HG03575 (cell line): Measurements from ENCODE around the gene DMD.

Experiments used
- ATAC-seq: cut with Tn5 transposase; IDR thresholded peaks from one replicate; pipeline ENCODE4 v1.9.1; 2021; ENCODE audit not compliant: unreplicated experiment, insufficient number of reproducible peaks, low FRiP score; ENCODE audit errors: extremely low read depth

DMD gene

DNA sequence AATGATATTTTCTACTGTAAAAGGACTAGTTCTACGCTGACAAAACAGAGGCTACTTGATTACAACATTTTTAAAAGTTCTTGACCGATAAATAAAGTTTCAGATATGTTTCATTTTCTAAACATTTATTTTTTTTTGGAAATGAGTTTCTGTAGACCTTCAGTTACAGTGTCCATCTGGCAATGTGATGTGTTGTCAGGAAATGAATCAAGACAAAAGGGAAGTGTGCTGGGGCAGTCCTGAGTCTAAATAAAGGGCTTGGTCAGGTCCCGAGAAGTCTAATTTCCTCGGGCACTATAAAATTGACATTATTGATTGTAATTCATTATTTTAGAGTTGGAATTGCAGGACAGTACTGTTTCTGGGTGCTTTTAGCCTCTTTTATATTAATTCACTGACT lies 2082.5 kb downstream of the DMD start:
- no peak for ATAC-seq

DNA sequence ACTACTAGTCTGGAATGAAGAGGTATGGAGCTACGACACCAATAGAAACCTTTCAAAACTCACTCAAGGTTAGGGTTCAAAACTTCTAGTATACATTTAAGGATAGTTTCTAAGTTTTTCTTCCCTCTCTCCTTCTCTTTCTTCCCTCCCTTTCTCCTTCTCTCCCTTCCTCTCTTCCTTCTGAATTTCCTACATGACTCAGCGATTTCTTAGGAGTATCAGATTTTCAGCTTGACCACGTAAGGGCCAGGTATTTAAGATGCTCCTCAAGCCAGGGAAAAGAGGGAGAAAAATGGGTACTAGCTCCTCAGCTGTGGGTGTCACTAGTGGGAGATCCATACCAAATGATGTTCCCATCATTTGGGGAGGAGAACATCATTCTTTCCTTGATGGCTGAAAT lies 2083.6 kb downstream of the DMD start:
- no peak for ATAC-seq

DNA sequence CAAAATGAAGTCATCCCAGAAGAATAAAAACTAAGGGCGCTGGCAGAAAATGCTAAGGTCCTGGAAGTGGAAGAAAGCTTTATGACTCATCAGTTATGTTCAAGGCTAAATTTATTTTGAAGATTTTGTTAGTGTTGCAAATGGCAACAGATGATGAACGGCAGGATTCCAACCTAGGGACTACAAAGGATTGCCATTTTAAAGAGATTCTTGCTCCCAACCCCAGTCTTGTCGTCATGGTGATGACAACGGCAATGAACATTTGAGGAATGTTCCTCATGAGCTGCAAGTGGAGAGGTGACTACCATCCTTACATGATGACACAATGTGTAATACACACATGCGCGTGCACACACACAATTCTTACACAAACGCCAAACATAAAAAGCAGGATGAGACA lies 2085.1 kb downstream of the DMD start:
- no peak for ATAC-seq

DNA sequence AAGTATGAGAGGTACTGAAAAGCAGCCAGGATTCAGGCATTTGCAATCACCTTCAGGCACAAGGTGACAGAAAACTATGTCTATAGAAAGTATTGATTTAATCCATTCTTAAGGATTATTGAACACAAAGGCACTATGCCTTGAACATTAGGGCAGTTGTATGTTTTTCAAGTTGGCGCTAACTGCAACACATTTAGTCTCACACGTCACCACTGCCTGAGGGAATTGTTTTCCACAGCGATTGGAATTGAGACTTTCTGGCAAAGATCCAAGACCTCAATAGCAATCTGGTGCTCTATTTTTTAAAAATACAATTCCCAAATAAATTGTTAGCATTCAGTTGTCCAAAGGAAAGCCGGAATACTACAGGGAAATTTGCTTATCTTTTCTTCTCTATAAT lies 2086.8 kb downstream of the DMD start:
- no peak for ATAC-seq

DNA sequence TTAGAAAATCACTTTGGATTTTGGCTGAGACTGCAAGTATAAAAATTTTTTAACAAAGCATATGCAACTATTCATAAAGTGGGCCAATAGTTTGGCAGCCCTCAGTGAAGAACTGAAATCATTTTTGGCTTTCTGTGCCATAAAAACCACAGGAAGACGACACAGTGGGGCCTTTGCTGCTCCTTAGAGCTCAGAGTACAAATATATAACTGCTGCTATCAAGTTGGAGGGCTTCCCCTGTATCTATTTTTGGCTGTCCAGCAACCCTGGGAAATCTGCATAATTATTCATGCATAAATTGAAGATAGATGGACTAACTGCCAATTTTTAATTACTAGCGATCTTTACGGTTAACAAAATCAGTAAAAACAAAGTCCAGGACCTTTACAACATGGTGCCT lies 2088.0 kb downstream of the DMD start:
- ATAC-seq: no peak

DNA sequence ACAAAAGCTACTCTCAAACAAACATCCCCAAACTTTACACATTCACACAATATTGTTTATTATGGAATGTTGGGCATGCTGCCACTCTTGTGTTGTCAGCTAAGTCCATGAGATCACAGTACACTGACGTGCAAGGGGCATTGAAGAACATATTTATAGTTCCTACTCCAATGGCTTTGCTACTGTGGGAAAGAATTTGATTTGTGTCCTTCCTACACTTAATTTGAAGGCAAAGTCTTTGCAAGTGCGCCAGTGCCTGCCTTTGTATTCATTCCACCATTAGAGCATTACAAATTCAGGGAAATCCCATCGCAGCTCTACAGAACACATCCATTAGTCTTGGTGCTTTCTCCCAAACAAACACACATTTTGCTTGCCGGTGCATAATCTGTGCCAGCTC lies 2094.1 kb downstream of the DMD start:
- no peak for ATAC-seq

DNA sequence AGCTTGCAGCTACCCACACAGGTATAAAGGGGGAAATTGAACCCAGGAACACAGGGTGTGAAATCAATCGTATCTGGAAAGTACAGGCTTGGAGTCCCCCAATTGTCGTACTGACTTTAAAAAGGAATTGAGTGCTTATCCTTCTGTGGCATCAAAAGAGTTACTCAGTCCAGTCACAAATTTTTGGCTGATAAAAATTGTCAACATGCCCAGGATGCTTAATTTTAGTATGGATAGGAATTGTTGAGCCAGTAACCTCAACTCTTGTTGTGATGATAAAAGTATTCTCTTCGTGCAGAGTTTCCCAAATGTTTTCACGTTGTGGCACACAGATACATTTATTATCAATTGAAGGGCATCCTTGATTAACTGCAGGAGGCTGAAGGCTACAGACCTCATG lies 2096.0 kb downstream of the DMD start:
- no peak for ATAC-seq

DNA sequence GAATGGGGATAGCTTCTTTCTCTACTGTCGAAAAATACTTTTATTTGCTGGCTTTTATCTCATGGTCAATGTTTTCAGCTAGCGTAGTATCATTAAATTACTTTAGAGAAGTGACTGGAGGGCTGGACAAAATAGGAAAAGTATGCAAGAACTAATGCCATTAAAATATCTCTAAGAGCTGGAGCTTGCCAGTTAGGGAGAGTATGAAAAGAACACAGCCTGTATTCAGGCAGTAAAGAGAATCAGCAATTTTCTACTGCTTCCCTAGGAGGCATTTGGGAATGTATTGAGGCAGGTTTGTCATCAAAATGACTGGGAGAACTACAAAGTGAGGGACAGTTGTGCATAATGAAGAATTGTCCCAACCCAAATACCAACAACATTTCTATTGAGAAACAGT lies 2096.5 kb downstream of the DMD start:
- no peak for ATAC-seq

DNA sequence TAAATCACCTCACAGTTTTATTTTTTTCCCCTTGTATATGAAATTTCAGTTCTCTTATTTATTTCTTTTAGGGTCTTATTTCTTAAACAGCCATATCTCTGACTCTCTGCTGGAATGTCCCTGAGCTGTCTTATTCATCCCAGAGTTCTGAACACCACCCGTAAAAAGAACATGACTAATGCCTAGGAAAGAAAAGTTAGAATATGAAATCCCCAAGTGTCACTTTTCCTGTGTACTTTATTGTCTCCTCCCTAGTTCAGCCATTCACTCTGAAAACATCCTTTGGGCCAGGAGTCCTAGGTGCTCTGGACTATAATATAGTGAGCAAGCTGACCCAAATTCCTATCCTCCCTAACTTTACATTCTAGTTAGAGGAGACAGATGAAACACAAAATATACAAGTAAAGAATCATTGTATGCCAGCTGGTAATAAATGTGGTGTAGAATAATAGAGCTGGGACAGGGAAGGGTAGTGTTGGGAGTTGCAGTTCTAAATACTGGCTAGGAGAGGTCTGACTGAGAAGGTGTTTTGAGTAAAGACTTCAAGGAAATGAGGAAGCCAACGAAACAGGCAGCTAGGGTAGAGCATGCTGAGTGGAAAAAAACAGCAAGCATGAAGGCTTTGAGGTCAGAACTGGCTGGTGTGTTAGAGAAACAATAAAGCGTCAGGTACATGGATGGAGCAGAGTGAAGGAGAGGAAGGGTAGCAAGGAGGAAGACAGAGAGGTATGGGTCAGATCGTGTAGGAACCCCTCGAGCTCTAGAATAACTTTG lies 2098.9 kb downstream of the DMD start:
- no peak for ATAC-seq

DNA sequence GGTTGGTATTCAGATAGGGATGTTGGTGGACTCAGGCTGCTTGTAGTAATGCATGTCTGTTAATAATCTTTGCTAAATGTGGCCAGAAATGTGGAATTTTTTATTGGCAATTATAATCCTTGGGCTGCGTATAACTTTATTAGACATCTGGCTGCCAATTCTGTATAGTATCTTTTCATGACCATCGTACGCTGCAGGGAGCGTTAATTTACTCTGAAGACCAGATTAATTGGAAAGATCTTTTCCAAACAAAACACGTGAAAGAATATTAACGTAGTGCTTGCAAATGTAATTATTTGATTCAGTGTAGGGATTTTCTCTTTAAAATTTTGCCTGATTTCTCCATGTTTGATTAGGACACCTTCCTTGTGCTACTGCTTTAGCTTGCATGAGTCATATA lies 2100.7 kb downstream of the DMD start:
- ATAC-seq: no peak

DNA sequence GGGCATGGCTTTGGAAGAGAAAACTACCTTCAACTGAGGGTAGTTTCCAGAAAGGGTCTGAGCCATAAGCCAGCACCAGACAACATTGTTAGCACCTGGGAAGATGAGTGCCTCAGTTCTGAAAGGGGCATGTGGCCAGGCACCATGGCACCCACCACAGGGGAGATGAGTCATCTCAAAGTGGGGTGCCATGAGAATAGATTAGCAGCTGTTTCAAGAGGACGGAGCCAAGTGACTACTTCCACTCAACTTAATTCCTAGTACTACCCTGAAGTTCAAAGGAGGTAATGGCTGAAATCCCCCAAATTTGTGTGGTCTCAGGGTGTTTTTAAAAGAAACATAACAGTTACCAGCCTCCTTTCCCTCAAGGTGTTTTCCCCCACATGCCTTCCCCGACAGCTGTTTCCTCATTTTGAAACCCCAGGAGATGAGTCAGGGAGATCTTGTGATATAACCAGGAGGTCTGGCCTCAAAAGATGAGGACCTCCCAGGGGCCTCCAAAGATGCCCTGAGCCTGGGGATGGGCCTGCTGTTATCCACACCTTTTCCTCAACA lies 2111.7 kb downstream of the DMD start:
- peak; percentile 86 for ATAC-seq

DNA sequence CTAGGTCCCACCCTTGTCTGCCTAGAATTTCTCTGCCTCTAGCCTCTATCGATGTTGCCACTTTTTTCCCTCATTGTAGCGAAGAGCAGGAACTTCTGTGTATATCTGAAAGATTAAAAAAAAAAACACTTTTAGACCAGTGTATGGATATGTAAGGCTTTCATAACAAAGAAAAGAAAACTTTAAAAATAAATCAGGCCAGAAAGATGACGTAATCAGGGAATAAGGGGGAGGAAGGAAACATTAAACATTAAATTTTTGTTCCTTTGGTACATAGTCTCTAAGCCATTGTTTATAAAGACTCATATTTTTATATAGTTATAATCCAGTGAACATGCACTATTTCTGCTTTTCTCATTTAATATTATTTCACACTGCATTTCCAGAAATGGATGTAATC lies 2113.3 kb downstream of the DMD start:
- no peak for ATAC-seq

DNA sequence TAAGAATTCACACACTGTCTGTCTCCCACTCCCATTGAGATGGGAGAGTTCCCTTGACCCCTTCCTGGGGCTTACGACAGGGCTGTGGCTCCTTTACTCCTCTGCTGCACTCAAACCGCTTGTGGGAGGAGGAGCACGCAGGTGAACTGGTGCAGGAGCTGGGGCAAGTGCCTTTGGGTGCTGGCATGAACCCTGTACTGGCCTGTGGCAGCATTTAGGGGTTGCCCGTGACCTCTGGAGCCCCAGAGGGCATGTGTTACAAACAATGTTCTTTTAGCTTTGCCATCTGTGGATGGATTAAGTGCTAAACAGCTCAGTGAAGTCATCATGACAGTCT lies 2117.7 kb downstream of the DMD start:
- no peak for ATAC-seq

DNA sequence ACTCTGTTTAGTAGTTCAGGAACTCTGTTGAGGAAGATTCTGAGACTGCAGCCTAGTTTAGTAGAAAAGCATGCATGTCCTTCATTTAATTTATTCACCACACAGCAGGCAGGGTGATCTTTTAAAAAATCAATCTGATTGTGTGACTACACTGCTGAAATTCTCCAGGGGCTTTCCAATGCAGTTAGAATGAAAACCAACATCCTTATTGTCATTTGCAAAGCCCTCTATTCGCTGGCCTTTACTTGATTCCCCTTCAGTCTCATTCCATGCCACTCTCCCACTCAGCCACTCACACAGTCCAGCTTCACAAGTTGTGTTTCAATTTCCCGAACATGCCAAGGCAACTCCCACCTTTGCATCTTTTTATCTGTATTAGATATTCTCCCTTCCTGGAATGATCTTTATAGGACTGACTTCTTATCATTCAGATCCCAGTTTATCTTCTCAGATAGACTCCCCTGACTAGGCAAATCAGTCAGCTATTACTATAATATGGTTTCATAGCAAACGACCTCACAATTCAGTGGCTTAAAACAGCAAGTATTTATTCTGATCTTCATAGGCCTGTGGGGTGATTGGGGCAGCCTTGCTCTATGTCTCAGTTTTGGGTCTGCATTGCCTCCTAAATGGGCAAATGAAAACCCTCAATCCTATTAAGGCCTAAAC lies 2118.2 kb downstream of the DMD start:
- ATAC-seq: no peak

DNA sequence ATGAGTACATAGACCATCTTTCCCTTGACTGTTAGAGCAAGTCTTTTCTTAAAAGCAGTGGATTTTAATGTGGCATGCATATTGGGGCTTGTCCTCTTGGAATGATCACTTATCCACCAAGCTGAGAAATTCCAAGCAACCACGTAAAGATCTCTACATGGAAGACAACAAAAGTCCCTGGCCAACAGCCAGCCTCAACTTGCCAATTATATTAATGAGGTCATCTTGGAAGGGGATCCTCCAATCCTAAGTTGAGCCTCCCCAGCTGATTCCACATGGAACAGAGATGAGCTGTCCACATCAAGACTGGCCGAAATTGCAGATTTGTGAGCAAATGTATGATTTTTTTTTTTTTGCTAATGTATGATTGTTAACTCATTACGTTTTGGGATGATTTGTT lies 2118.9 kb downstream of the DMD start:
- ATAC-seq: no peak

DNA sequence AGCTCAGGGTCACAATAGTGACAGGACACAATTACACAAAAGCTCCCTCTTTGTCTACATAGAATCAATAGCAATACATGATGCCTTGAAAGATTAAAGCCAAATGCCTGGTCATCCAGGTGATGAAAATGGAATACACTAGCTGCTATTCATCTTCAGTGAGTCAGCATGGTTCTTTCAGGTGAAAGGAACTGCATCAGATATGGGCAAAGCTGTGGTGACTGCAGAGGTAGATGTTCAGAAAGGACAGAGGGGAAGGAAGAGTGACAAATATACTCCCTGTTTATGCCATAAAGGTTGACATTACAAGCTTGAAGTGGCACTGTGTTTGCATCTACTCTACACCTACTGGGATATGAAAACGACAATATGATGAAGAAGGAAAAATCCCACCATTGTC lies 2119.5 kb downstream of the DMD start:
- no peak for ATAC-seq

DNA sequence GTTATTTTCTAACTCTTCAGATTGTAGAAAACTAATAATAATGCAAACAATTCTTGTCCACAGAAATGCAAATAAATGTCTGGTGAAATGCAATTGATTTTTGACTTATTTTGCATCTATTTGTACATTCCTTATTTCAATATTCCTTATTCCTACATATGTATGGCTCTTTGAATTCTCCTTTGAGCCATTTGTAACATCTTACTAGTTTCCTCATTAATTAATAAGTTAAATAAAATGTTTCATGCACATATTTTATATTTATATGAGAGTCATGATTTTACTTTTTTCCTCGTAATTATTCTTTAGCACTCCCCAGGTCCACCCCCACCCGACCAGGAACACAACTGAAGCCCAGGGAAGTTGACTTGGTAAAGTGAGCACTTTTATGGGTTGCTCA lies 2136.8 kb downstream of the DMD start:
- ATAC-seq: no peak

DNA sequence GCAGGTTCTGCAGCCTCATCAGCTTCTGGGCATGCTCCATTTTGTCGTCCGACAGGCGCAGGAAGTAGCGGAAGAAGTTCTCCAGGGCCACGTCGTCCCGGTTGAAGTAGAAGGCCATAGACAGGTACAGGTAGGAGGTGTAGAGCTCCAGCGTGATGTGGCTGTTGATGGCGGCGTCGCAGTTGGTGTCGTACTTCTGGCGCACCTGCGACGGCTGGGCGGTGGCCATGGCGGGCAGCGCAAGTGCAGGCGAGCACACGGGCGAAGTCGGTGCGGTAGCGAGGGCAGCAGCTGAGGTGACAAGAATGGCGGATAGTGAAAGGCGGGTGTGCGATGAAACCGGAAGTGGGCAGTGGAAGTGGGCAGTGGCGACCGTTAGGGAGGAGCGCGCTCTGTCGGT lies 2139.6 kb downstream of the DMD start, which contains the start of gene FTHL17:
FTHL17 (minus strand) TSS at position 317 of the 400 bp plus-strand sequence; CDS start at position 229, 88 bp downstream.
- ATAC-seq: no peak

DNA sequence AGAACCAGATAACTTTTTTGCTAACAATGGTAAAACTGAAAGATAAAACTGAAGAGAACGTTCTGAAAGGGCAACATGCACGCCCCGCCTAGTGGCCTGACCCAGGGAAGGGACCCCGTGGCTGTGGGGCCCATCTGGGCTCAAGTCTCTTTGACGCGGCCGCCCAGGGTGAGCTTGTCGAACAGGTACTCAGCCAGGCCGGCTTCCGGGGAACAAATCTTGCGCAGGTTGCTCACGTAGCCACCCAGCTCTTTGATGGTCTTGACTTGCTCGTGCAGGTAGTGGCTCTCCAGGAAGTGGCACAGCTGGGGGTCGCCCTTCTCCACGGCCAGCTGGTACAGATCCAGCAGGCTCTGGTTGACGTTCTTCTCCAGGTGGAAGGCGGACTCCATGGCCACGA lies 2140.1 kb downstream of the DMD start:
- ATAC-seq: no peak

DNA sequence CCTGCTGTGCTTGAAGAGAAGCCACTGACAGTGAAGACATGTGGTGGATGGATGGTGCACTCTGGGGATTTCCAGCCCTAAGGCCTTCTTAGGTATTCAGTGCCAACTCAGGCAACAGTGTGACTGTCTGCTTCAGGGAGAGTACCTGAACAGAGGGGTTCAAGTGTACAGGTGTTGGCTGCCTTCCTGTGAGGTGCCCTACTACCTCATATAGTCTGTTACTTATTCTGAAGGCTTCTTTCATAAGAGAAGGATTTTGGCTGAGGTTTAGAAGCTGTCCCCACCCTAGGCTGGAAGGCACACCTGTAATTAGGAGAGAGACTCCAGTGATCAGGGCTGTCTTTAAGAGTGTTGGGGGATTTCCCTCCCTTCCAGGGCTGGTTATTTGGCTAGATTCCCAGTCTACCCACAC lies 2141.3 kb downstream of the DMD start:
- no peak for ATAC-seq
